A673 (cell line): ENCODE results near the gene CLEC18B. TPM values are rescaled to one million over a fixed set of nuclear protein-coding genes. Genes with fewer than 3 reads are reported as not detected.

Experiments
- BruUV-seq: library from RNA; stranded (reverse); fragments of 400-500 nt; replicated peaks from 2 replicates; lab custom pipeline; 2021; lab: Mats Ljungman, UMichigan
- CTCF ChIA-PET: fragments of 300-600 bp; sonication (Branson Sonifier 250); formaldehyde crosslinking; loops from one replicate; lab custom pipeline; 2022; ENCODE audit warnings: antibody characterized with exemption; lab: Charles Lee
- POLR2A ChIA-PET: fragments of 300-600 bp; sonication (Branson Sonifier 250); formaldehyde crosslinking; loops from one replicate; lab custom pipeline; 2022; ENCODE audit warnings: antibody characterized with exemption; ENCODE audit not compliant: low non-redundant PET; lab: Charles Lee
- DNase-seq: peaks from one replicate; pipeline ENCODE4 v3.0.0-alpha.2; 2015; ENCODE audit warnings: low spot score
- H3K27ac ChIP-seq: fragments of 200-600 bp; sonication (generic); 2 replicates; pipeline ENCODE4 v1.5.1; 2016; ENCODE audit warnings: mixed run types, low read depth, mild to moderate bottlenecking, mixed read lengths, antibody characterized with exemption, low read length; ENCODE audit not compliant: poor library complexity, severe bottlenecking
- H3K27me3 ChIP-seq: fragments of 200-600 bp; sonication (generic); replicated peaks from 2 replicates; pipeline ENCODE4 v1.6.1; 2017; ENCODE audit warnings: mixed run types, low read depth, mild to moderate bottlenecking, mixed read lengths, antibody characterized with exemption, low read length; ENCODE audit not compliant: insufficient read depth, poor library complexity
- H3K36me3 ChIP-seq: fragments of 200-600 bp; sonication (generic); 2 replicates; pipeline ENCODE4 v1.6.1; 2016; ENCODE audit warnings: mixed run types, mild to moderate bottlenecking, mixed read lengths, antibody characterized with exemption, low read length; ENCODE audit not compliant: insufficient read depth, poor library complexity, severe bottlenecking
- H3K4me1 ChIP-seq: fragments of 200-600 bp; sonication (generic); 2 replicates; pipeline ENCODE4 v1.6.1; 2017; ENCODE audit warnings: mixed run types, mild to moderate bottlenecking, mixed read lengths, antibody characterized with exemption, low read length; ENCODE audit not compliant: insufficient read depth, poor library complexity, severe bottlenecking
- H3K4me3 ChIP-seq: fragments of 200-600 bp; sonication (generic); 2 replicates; pipeline ENCODE4 v1.5.1; 2016; ENCODE audit warnings: low read depth, mixed run types, mild to moderate bottlenecking, mixed read lengths, low read length; ENCODE audit not compliant: poor library complexity, severe bottlenecking
- H3K9me3 ChIP-seq: fragments of 200-600 bp; sonication (generic); 2 replicates; pipeline ENCODE4 v1.6.1; 2016; ENCODE audit warnings: mixed run types, low read depth, mild to moderate bottlenecking, mixed read lengths, antibody characterized with exemption, low read length; ENCODE audit not compliant: poor library complexity, severe bottlenecking
- EZH2 ChIP-seq: fragments of 200-600 bp; sonication (generic); IDR thresholded peaks from 2 replicates; pipeline ENCODE4 v1.6.1; 2017; ENCODE audit warnings: borderline replicate concordance, low read depth, mild to moderate bottlenecking, mixed read lengths, antibody characterized with exemption, low read length; ENCODE audit not compliant: poor library complexity, severe bottlenecking
- intact Hi-C: fragments of 100-400 bp; cut with micrococcal nuclease; formaldehyde crosslinking; loops from one replicate; pipeline ENCODE4 v1.10.0; 2022; ENCODE audit not compliant: unreplicated experiment
- total RNA-seq: library from RNA; stranded (reverse); gene quantifications from 2 replicates; pipeline ENCODE4 v1.2.3, GENCODE V29; 2021
- TF ChIP-seq, protein P1 (sequence below): fragments of 300-800, 200-600 bp; sonication (generic); conservative IDR thresholded peaks from 2 replicates; pipeline ENCODE4 v1.5.1; 2017; ENCODE audit warnings: low read depth, mild to moderate bottlenecking, antibody characterized with exemption, low read length, moderate library complexity, mixed read lengths

CLEC18B gene
- total RNA-seq, 1 experiment from 2014 or later, result 37.7 TPM

DNA sequence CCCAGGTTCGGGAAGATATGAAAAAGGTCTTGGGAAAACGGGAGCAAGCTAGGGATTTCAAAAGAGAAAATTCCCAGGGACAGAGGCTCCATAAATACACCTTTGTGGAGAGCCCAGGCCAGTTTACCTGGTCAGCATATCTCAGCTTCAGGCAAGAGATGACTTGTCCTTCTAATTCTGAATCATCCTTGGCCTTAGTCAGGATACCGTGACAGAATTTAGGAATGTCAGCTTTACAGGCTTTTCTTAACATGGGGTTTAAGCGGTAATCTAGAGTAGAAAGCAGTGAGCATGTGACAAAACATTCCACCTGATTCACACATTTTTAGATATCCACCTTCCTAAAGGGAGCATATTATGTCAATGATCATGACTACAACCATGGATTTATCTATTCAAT is 41.1 kb upstream of the CLEC18B start:
- Histone ChIP-seq H3K9me3 (no peaks in the 10 kb centered on the region), H3K36me3 (peaks cover 100% of the 10 kb centered on the region), H3K4me1 (peaks cover 5% of the 10 kb centered on the region), H3K4me3 (no peak overlapping the region), H3K27me3 (no peaks in the 10 kb centered on the region), H3K27ac (peak overlapping the region; percentile 12)
- POLR2A ChIA-PET, result no interaction called here
- CTCF ChIA-PET, result no interaction called here
- BruUV-seq, result no TSS peak
- TF ChIP-seq EZH2, result no peak
- TF ChIP-seq, protein P1, sequence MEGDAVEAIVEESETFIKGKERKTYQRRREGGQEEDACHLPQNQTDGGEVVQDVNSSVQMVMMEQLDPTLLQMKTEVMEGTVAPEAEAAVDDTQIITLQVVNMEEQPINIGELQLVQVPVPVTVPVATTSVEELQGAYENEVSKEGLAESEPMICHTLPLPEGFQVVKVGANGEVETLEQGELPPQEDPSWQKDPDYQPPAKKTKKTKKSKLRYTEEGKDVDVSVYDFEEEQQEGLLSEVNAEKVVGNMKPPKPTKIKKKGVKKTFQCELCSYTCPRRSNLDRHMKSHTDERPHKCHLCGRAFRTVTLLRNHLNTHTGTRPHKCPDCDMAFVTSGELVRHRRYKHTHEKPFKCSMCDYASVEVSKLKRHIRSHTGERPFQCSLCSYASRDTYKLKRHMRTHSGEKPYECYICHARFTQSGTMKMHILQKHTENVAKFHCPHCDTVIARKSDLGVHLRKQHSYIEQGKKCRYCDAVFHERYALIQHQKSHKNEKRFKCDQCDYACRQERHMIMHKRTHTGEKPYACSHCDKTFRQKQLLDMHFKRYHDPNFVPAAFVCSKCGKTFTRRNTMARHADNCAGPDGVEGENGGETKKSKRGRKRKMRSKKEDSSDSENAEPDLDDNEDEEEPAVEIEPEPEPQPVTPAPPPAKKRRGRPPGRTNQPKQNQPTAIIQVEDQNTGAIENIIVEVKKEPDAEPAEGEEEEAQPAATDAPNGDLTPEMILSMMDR, result no peak
- intact Hi-C loops, result no loop called here
- no peak for DNase-seq

DNA sequence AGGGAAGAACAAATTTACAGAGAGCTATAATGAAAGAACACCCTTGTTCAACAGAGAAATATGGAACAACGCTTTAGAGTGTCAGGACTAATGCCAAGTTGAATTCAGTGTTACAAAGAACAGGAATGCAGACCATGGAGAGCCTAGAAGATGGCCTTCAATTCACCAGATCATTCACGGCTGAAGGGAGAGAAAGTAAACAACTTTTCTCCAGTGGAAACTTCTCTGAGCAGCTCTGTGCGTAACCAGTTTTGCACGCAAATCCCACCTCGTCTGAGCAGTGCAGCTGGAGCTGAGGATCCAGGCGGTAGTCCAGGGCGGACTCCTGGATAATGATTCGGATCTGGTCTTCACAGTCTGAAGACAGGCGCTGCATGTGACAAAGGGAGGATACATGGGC is 40.5 kb upstream of the CLEC18B start:
- Histone ChIP-seq H3K36me3 (peaks cover 100% of the 10 kb centered on the region), H3K9me3 (no peaks in the 10 kb centered on the region), H3K27ac (no peak overlapping the region), H3K27me3 (no peaks in the 10 kb centered on the region), H3K4me3 (no peak overlapping the region), H3K4me1 (no peaks in the 10 kb centered on the region)
- ChIA-PET POLR2A (no interaction called here), CTCF (no interaction called here)
- TF ChIP-seq EZH2, result no peak
- TF ChIP-seq, protein P1, result no peak
- intact Hi-C loops, result no loop called here
- no peak for DNase-seq
- no TSS peak for BruUV-seq

DNA sequence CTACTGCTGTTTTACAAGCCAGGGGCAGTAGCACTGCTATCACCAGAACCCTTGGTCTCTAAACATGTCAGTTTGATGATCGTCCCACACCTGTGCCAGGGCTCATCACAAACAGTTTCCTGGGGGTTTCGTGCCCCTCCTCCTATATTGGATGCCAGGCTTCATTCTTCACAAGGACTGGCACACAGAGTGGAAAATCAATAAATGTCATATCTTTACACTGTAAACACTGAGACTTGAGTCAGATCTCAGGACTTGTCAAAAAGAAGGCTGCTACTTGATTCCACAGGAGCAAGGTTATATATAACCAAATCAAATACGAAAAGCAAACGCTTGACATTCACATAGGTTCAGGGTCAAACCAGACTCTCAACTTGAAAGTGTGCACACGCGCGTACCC is 39.3 kb upstream of the CLEC18B start:
- ChIA-PET POLR2A (no interaction called here), CTCF (no interaction called here)
- Histone ChIP-seq H3K27me3 (no peaks in the 10 kb centered on the region), H3K4me1 (no peaks in the 10 kb centered on the region), H3K36me3 (peaks cover 100% of the 10 kb centered on the region), H3K27ac (peak overlapping the region; percentile 5), H3K9me3 (no peaks in the 10 kb centered on the region), H3K4me3 (no peak overlapping the region)
- intact Hi-C loops, result no loop called here
- BruUV-seq, result no TSS peak
- DNase-seq, result no peak
- no peak for TF ChIP-seq EZH2
- TF ChIP-seq, protein P1, result no peak
